Osteoblast (primary cell): Measurements from ENCODE around the gene ATP1B2. TPM values are rescaled to one million over a fixed set of nuclear protein-coding genes. Genes with fewer than 3 reads are reported as not detected.

Experiments used
- DNase-seq: peaks from one replicate; pipeline ENCODE4 v3.0.0; 2011; ENCODE audit warnings: low spot score, mixed read lengths; ENCODE audit not compliant: insufficient read length; ENCODE audit errors: missing footprints
- H2AFZ ChIP-seq: 2 replicates; pipeline ENCODE4 v1.6.0; 2011; ENCODE audit warnings: mild to moderate bottlenecking, low read length
- H3K27ac ChIP-seq: 2 replicates; pipeline ENCODE4 v1.5.1; 2011; ENCODE audit warnings: mild to moderate bottlenecking, low read depth, low read length, moderate library complexity
- H3K27me3 ChIP-seq: 2 replicates; pipeline ENCODE4 v1.6.0; 2012; ENCODE audit warnings: mild to moderate bottlenecking, control low read depth, inconsistent platforms, low read length, moderate library complexity; ENCODE audit not compliant: insufficient read depth
- H3K36me3 ChIP-seq: 2 replicates; pipeline ENCODE4 v1.5.1; 2011; ENCODE audit warnings: mild to moderate bottlenecking, low read length, control low read depth, moderate library complexity; ENCODE audit not compliant: insufficient read depth
- H3K4me1 ChIP-seq: 2 replicates; pipeline ENCODE4 v1.5.1; 2011; ENCODE audit warnings: mild to moderate bottlenecking, low read length, control low read depth, moderate library complexity; ENCODE audit not compliant: insufficient read depth
- H3K4me2 ChIP-seq: 2 replicates; pipeline ENCODE4 v1.6.0; 2011; ENCODE audit warnings: mild to moderate bottlenecking, low read length; ENCODE audit not compliant: insufficient read depth
- H3K4me3 ChIP-seq: fragments of 200-600 bp; sonication (generic); 3 replicates; pipeline ENCODE4 v1.5.1; 2012; ENCODE audit warnings: mild to moderate bottlenecking, low read length, inconsistent platforms; ENCODE audit not compliant: insufficient read depth
- H3K79me2 ChIP-seq: 2 replicates; pipeline ENCODE4 v1.6.0; 2012; ENCODE audit warnings: mild to moderate bottlenecking, low read length, control low read depth, inconsistent platforms; ENCODE audit not compliant: insufficient read depth
- H3K9me3 ChIP-seq: 2 replicates; pipeline ENCODE4 v1.5.1; 2011; ENCODE audit warnings: low read depth, low read length, control low read depth
- H4K20me1 ChIP-seq: 2 replicates; pipeline ENCODE4 v1.6.0; 2012; ENCODE audit warnings: mild to moderate bottlenecking, low read length, control low read depth; ENCODE audit not compliant: insufficient read depth
- CTCF ChIP-seq: IDR thresholded peaks from 2 replicates; pipeline ENCODE4 v1.5.1; 2011; ENCODE audit warnings: mild to moderate bottlenecking, low read depth, low read length, moderate library complexity; ENCODE audit errors: extremely low read depth
- total RNA-seq: library from RNA; depleted of rRNA; stranded (reverse); fragments of >200 nt; gene quantifications from 2 replicates; pipeline ENCODE4 v1.2.3, GENCODE V29; 2012

Gene ATP1B2
- total RNA-seq, 1 donor, result under 0.01 TPM

- H3K4me1 ChIP-seq, result peaks cover 31% of the 10 kb centered on the region
- peaks cover 44% of the 10 kb centered on the region for H3K79me2 ChIP-seq
- H3K4me2 ChIP-seq, result peak within 1 kb of the TSS; percentile 98
- no peaks in the 10 kb centered on the region for H3K27me3 ChIP-seq
- H4K20me1 ChIP-seq, result no peaks in the 10 kb centered on the region
- no peaks in the 10 kb centered on the region for H3K9me3 ChIP-seq
- TF ChIP-seq CTCF, result peak; percentile 99
- H2AFZ ChIP-seq, result peak within 1 kb of the TSS; percentile 100
- peak; percentile 97 for DNase-seq
- H3K4me3 ChIP-seq, result peak within 1 kb of the TSS; percentile 99
- H3K36me3 ChIP-seq, result no peaks in the 10 kb centered on the region
- H3K27ac ChIP-seq, result peak within 1 kb of the TSS; percentile 100
Measured at GRCh38 chr17:7687908-7688807, 37.4 kb downstream of the ATP1B2 start, which contains the start of gene WRAP53. Gene WRAP53 (plus strand): TSS chr17:7688477. CDS start chr17:7688649, 172 bp downstream.

- DNase-seq, result peak; percentile 11
Measured at GRCh38 chr17:7688808-7689316, 38.1 kb downstream of the ATP1B2 start.

GRCh38 chr17:7695586-7695985 lies 44.9 kb downstream of the ATP1B2 start:
- no peak for DNase-seq
- Histone ChIP-seq H3K4me1 (no peaks in the 10 kb centered on the region), H3K79me2 (peaks cover under 1% of the 10 kb centered on the region), H3K4me2 (no peak overlapping the region), H3K4me3 (no peak overlapping the region), H3K36me3 (no peaks in the 10 kb centered on the region), H4K20me1 (no peaks in the 10 kb centered on the region), H3K9me3 (no peaks in the 10 kb centered on the region), H2AFZ (no peak overlapping the region), H3K27ac (no peak overlapping the region), H3K27me3 (no peaks in the 10 kb centered on the region)
- no peak for TF ChIP-seq CTCF

More at GRCh38 chr17:7688808-7689316, 38.1 kb downstream of the ATP1B2 start:
- Histone ChIP-seq H4K20me1 (no peaks in the 10 kb centered on the region), H3K4me2 (peak overlapping the region; percentile 98), H2AFZ (peak overlapping the region; percentile 100), H3K79me2 (peaks cover 37% of the 10 kb centered on the region), H3K36me3 (no peaks in the 10 kb centered on the region), H3K27ac (peak overlapping the region; percentile 79), H3K4me1 (peaks cover 31% of the 10 kb centered on the region), H3K27me3 (no peaks in the 10 kb centered on the region), H3K9me3 (no peaks in the 10 kb centered on the region), H3K4me3 (peak overlapping the region; percentile 99)
- no peak for TF ChIP-seq CTCF
